ENCODE results near the gene ZBTB39.

ZBTB39 gene

DNA sequence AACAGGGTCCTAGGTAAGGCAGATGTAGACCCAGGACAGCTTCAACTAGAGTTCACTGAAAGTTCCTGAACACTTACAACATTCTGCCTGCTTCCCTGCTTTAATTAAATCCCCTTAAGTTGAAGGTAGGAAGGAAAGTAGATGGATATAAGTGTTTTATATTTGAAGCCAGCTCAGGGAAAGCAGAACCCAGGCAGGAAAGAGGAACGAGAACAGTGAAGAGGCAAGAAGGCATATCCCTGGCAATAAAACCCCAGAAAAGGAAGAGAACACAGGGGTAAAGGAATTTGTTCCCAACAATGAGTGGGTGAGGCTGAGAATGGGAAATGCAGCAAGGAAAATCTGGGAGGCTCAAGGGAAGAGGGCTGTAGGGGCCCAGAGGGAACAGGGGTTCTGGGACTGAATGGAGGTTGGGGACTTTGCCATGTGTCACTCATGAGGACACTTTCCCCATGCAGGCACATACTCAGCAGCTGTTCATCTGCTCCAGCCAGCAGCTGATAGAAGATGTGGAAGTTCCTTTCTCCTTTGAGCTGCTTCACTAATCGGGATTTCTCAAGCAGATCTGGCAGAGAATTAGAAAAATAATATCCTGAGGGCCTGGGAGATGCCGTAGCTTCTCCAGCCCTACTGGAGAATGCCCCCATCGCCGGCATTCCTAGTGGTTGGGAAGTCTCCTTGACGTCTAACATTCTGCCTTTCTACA is 39.9 kb upstream of the ZBTB39 start:
- Histone ChIP-seq H3K36me3 (ENCODE audit: insufficient read depth, low read length) (no peaks in the 10 kb centered on the region), H2AFZ (ENCODE audit: low read length) (no peak overlapping the region), H3K9me2 (replicated peaks; ENCODE audit: low read depth, low read length) (no peaks in the 10 kb centered on the region), H3K9me3 (ENCODE audit: insufficient read depth, low read depth, low read length) (no peaks in the 10 kb centered on the region), H3K4me3 (ENCODE audit: low read length, poor library complexity, severe bottlenecking) (no peak overlapping the region), H3K9ac (ENCODE audit: low read depth, low read length, poor library complexity, severe bottlenecking) (no peak overlapping the region), H3K79me2 (ENCODE audit: insufficient read depth, low read length) (no peaks in the 10 kb centered on the region), H3K4me1 (ENCODE audit: insufficient read depth, low read length, poor library complexity, severe bottlenecking) (peaks cover 25% of the 10 kb centered on the region), H4K20me1 (ENCODE audit: insufficient read depth, low read length, poor library complexity, severe bottlenecking) (no peaks in the 10 kb centered on the region), H3F3A (ENCODE audit: low read depth) (no peaks in the 10 kb centered on the region), H3K4me2 (ENCODE audit: low read depth, low read length, poor library complexity, severe bottlenecking) (no peak overlapping the region), H3K27me3 (ENCODE audit: insufficient read depth, low read length, poor library complexity, severe bottlenecking) (no peaks in the 10 kb centered on the region)
- no peak for TF ChIP-seq EZH2phosphoT487 (IDR thresholded peaks at IDR 0.05; ENCODE audit: borderline replicate concordance)
- TF ChIP-seq, protein P1, sequence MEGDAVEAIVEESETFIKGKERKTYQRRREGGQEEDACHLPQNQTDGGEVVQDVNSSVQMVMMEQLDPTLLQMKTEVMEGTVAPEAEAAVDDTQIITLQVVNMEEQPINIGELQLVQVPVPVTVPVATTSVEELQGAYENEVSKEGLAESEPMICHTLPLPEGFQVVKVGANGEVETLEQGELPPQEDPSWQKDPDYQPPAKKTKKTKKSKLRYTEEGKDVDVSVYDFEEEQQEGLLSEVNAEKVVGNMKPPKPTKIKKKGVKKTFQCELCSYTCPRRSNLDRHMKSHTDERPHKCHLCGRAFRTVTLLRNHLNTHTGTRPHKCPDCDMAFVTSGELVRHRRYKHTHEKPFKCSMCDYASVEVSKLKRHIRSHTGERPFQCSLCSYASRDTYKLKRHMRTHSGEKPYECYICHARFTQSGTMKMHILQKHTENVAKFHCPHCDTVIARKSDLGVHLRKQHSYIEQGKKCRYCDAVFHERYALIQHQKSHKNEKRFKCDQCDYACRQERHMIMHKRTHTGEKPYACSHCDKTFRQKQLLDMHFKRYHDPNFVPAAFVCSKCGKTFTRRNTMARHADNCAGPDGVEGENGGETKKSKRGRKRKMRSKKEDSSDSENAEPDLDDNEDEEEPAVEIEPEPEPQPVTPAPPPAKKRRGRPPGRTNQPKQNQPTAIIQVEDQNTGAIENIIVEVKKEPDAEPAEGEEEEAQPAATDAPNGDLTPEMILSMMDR (conservative IDR thresholded peaks at IDR 0.05; ENCODE audit: low read length): no peak

DNA sequence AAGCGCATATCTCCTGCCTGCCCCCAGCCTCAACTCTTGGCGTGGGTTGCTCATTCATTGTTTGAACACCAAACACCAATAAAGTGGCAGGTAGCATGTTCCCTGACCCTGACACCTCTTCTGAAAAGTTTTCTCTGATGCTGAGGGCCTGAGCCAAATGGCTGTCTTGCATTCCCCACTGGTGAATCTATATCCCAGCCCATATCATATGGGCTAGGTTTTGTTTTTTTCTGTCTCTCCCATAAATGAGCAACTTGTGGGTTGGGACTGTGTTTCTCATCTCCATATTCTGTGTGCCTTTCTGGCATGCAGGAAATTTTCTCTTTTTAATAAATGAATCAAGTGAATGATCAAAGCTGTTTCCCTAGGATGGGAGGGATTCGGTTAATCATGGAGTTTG is 38.5 kb upstream of the ZBTB39 start:
- Histone ChIP-seq H4K20me1 (ENCODE audit: insufficient read depth, low read length, poor library complexity, severe bottlenecking) (no peaks in the 10 kb centered on the region), H3K9me3 (ENCODE audit: insufficient read depth, low read depth, low read length) (no peaks in the 10 kb centered on the region), H3K4me2 (ENCODE audit: low read depth, low read length, poor library complexity, severe bottlenecking) (no peak overlapping the region), H3K4me1 (ENCODE audit: insufficient read depth, low read length, poor library complexity, severe bottlenecking) (peaks cover 25% of the 10 kb centered on the region), H3K9me2 (replicated peaks; ENCODE audit: low read depth, low read length) (no peaks in the 10 kb centered on the region), H3F3A (ENCODE audit: low read depth) (no peaks in the 10 kb centered on the region), H3K4me3 (ENCODE audit: low read length, poor library complexity, severe bottlenecking) (no peak overlapping the region), H3K79me2 (ENCODE audit: insufficient read depth, low read length) (no peaks in the 10 kb centered on the region), H3K27me3 (ENCODE audit: insufficient read depth, low read length, poor library complexity, severe bottlenecking) (no peaks in the 10 kb centered on the region), H2AFZ (ENCODE audit: low read length) (no peak overlapping the region), H3K9ac (ENCODE audit: low read depth, low read length, poor library complexity, severe bottlenecking) (no peak overlapping the region), H3K36me3 (ENCODE audit: insufficient read depth, low read length) (no peaks in the 10 kb centered on the region)
- TF ChIP-seq EZH2phosphoT487 (IDR thresholded peaks at IDR 0.05; ENCODE audit: borderline replicate concordance): no peak
- TF ChIP-seq, protein P1 (conservative IDR thresholded peaks at IDR 0.05; ENCODE audit: low read length): no peak

DNA sequence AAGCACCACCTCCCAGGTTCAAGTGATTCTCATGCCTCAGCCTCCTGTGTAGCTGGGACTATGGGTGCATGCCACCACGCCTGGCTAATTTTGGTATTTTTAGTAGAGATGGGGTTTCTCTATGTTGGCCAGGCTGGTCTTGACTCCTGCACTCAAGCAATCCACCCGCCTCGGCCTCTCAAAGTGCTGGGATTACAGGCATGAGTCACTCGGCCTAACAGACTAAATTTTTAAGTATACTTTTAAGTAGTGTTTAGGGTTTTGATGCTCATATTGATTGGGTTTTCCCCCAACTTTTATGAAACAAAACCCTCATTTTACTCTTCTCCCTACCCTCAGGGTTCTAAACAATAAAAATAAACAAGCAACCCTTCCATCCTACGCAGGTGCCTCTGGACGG is 38.1 kb upstream of the ZBTB39 start:
- H3K9me2 ChIP-seq (replicated peaks; ENCODE audit: low read depth, low read length): no peaks in the 10 kb centered on the region
- no peaks in the 10 kb centered on the region for H3K27me3 ChIP-seq (ENCODE audit: insufficient read depth, low read length, poor library complexity, severe bottlenecking)
- H3K36me3 ChIP-seq (ENCODE audit: insufficient read depth, low read length): no peaks in the 10 kb centered on the region
- H3K79me2 ChIP-seq (ENCODE audit: insufficient read depth, low read length): no peaks in the 10 kb centered on the region
- peaks cover 25% of the 10 kb centered on the region for H3K4me1 ChIP-seq (ENCODE audit: insufficient read depth, low read length, poor library complexity, severe bottlenecking)
- H2AFZ ChIP-seq (ENCODE audit: low read length): no peak overlapping the region
- no peaks in the 10 kb centered on the region for H3K9me3 ChIP-seq (ENCODE audit: insufficient read depth, low read depth, low read length)
- H4K20me1 ChIP-seq (ENCODE audit: insufficient read depth, low read length, poor library complexity, severe bottlenecking): no peaks in the 10 kb centered on the region
- H3K4me2 ChIP-seq (ENCODE audit: low read depth, low read length, poor library complexity, severe bottlenecking): no peak overlapping the region
- no peak overlapping the region for H3K9ac ChIP-seq (ENCODE audit: low read depth, low read length, poor library complexity, severe bottlenecking)
- H3F3A ChIP-seq (ENCODE audit: low read depth): no peaks in the 10 kb centered on the region
- H3K4me3 ChIP-seq (ENCODE audit: low read length, poor library complexity, severe bottlenecking): no peak overlapping the region
- TF ChIP-seq EZH2phosphoT487 (IDR thresholded peaks at IDR 0.05; ENCODE audit: borderline replicate concordance): no peak
- TF ChIP-seq, protein P1 (conservative IDR thresholded peaks at IDR 0.05; ENCODE audit: low read length): no peak
